NCI-H2196 (cell line): Measurements from ENCODE around the gene CCDC121.
"Not testable (repeated sequence)": the region's sequence is repeated elsewhere in the genome, so short reads cannot be mapped to it uniquely, and the experiment has no call there.

Experiments
- DNase-seq: peaks from one replicate; lab custom pipeline; 2025; ENCODE audit not compliant: unreplicated experiment; lab: John Stamatoyannopoulos, UW

Gene CCDC121

GRCh38 chr2:27638037-27638637, 9.3 kb upstream of the CCDC121 start:
- no peak for DNase-seq

- no peak for DNase-seq
These were observed 8.0 kb upstream of the CCDC121 start for GRCh38 chr2:27636766-27637165.

- no peak for DNase-seq
These were observed 5.5 kb upstream of the CCDC121 start for GRCh38 chr2:27634291-27634690.

- not testable (repeated sequence) for DNase-seq
These were observed 1.4 kb upstream of the CCDC121 start for GRCh38 chr2:27630257-27630656.

GRCh38 chr2:27627963-27628766, 647 bp downstream of the CCDC121 start:
- DNase-seq = peak; percentile 12

- not testable (repeated sequence) for DNase-seq
These were observed 1.9 kb downstream of the CCDC121 start for GRCh38 chr2:27626921-27627320.

DNA sequence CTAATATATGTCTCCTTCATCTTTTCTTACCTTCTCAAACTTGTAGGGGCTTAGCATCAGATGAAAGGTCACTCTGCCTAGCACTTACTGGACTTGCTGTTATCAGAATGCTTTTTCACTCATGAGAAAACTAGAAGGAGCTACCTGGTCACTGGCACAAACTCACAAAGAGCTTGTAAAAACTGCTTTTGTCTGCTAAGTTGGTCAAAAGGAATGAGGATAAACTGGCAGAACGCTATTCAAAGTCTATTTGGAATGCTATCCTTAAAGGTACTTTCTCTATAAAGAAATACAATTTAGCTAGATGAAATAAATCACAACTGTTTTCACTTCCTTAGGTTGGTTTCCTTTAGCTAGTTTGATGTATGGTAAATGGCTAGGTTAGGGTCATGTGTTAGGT, 2.5 kb downstream of the CCDC121 start:
- not testable (repeated sequence) for DNase-seq

DNA sequence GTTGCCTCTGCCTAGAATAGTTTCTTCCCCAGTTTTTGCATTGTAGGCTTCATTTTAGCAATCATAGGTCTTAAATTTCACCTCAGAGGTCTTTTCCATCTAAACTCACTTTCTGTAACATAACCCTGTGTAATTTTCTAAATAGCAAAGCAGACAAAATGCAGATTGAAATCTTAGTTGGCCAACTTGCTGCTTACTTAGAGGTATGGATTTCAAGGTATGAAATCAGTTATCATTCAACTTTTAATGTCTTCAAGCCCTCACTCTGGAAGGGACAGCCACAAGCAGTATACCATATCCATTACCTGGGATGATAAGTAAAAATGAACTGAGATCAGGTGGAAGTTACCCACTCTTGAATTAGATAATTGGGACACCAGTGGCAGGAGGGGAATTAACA, 3.9 kb downstream of the CCDC121 start:
- no peak for DNase-seq

DNA sequence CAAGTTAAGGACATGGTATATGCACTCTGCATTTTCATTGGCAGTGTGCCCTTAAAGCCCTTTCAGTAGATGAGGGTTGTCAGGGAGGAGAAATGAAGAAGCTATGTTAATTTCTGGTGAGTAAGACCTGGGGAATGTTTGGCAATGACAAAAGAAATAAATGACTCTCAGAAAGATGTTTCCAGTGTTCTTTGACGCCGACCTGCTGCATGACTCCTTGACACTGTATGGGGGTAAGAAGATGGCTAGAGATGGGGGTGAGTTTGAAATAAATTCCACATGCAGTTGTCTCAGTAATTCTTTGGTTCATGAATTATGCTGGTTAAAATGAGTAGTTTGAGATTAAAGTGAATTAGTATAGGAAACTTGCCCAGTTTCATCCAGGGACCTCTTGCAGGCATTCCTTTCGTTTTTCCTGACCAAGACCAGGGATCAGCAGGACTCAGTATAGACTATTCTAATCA, 5.9 kb downstream of the CCDC121 start:
- no peak for DNase-seq

GRCh38 chr2:27621524-27621923, 7.3 kb downstream of the CCDC121 start:
- no peak for DNase-seq

DNA sequence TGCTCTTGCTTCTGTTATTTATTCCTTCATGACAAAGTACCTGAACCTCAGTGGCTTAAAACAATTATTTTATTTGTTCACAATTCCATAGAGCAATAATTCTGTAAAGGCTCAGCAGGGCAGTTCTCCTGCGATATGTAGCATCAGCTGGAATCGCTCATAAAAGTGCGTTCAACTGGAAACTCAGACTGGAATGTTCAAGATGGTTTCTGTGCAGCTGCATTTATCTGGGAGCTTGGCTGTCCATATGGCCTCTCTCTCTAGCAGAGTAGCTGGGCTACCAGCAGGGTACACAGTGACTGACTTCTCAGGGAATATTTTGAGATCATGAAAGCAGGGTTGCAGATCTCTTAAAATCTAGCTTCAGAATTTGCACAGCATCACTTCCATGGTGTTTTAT, 13.5 kb downstream of the CCDC121 start:
- DNase-seq = no peak

DNA sequence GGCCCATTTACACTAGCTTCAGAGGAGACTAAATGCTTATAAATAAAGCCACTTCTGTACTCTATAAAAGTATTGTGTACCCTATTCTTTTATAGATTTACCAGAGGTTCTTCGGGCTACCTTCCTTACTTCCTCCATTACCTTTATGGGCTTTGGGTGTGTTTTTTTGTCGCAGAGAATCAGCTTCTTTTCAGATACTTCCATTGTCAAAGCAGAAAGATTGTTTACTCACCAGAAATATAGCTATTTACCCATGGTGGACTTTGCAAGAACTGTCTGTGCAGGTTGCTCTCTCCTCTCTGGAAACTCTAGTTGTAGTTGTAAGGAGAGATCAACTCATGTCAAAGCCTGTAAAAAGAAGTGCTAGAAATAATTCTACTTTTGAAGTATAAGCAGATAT, 14.8 kb downstream of the CCDC121 start:
- DNase-seq = no peak

DNA sequence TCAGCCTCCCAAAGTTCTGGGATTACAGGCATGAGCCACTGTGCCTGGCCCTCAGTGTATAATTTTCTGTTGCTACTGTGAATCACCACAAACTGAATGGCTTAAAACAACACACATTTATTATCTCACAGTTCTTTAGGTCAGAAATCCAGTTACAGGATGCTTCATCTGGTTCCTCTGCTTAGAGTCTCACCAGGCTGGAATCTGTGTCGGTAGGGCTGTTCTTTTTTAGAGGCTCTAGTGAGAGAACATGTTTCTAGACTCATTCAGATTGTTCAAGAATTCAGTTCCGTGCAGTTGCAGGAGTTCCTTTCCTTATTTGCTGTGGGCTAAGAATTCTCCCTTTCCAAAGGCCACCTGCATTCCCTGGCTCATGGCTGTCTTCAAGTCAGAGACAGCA, 22.2 kb downstream of the CCDC121 start:
- no peak for DNase-seq

DNA sequence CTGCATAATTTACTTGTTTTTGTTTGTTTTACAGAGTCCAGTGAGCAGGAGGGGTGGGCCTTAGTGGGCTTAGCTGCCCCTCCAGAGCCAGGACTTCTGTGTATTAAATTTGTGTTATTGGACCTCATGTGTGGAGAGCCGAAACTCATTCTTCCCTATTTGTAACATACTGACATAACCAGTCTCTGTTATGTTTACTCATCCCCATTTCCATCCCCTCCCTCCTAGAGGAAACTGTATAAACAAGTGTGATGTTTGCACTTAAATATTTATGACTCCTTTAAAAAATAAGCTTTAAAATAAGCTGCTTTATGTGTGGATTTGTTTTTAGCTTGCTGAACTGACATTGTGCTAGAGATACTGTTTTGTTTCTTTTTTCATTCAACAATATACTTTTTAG, 32.2 kb downstream of the CCDC121 start:
- no peak for DNase-seq

- DNase-seq = not testable (repeated sequence)
These were observed 33.4 kb downstream of the CCDC121 start for GRCh38 chr2:27595412-27595811.

DNA sequence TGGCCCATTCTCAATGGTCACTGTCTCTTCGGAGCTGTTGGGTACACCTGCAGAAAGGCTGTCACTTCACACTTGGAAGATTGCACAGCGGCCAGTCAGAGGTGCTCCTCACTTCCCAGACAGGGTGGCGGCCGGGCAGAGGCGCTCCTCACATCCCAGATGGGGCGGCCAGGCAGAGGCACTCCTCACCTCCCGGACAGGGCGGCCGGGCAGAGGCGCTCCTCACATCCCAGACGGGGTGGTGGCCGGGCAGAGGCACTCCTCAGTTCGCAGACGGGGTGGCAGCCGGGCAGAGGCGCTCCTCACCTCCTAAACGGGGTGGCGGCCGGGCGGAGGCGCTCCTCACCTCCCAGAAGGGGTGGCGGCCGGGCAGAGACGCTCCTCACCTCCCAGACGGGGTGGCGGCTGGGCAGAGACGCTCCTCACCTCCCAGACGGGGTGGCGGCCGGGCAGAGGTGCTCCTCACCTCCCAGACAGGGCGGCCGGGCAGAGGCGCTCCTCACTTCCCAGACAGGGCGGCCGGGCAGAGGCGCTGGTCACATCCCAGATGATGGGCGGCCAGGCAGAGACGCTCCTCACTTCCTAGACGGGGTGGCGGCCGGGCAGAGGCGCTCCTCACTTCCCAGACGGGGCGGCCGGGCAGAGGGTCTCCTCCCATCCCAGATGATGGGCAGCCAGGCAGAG, 34.6 kb downstream of the CCDC121 start:
- DNase-seq = not testable (repeated sequence)

- DNase-seq = no peak
These were observed 35.6 kb downstream of the CCDC121 start for GRCh38 chr2:27593240-27593639.

- DNase-seq = no peak
These were observed 37.1 kb downstream of the CCDC121 start for GRCh38 chr2:27591745-27592144.

GRCh38 chr2:27588308-27588707, 40.5 kb downstream of the CCDC121 start:
- no peak for DNase-seq

DNA sequence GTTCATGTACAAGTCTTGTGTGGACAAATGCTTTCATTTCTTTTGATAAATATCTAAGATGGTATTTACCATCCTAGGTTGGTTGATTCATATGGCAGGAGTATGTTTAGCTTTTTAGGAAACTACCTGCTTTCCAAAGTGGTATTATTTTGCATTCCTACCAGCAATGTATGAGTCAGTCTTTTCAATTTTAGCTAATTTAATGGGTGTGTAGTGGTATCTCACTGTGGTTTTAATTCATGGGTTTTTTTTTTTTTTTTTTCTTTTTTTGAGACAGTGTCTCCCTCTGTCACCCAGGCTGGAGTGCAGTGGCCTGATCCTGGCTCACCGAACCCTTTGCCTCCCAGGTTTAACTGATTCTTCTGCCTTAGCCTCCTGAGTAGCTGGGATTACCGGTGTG, 41.8 kb downstream of the CCDC121 start:
- DNase-seq = no peak

DNA sequence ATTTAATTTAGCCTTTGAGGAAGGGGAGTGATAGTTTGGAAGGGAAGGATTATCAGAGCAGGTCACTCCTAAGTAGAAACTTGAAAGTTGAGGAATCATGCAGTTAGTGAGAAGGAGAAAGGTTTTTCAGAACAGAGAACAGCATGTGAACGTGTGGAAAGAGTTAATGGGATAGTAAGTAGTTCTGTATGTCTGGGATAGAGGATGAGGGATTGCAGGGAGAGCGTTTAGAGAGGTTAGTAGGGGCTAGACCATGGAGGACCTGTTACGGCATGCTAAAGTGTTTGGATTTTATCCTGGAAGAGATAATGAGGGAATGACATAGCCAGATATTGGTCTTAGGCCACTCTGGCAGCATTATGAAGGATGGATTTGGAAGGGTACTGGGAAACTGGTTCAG, 44.2 kb downstream of the CCDC121 start:
- DNase-seq = no peak

DNA sequence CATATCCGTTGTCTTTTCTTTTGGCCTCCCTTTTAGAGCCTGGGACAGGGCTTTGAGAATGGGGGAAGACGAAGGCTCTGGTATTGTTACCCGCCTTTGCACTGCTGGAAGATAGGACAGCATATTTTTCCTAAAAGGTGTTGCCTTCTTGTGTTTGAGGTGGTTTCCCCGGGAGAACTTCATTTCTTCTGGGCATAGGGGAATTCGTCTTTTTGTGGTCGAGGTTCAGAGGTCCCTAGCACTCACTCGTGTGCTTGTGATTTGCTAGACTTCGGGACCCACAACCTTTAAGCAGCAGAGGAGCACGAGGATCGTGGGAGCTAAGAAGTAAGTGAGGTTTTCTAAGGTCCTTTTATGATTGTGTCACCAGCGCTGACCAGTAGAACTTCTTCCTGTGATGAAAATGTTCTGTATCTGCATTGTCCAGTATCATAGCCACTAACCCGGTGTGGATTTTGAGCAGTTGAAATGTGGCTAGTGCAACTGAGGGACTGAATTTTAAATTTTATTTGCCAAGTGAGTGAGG, 45.4 kb downstream of the CCDC121 start:
- no peak for DNase-seq
